Aorta (tissue), 5 donors: ENCODE results near the gene TRIM67. TPM values are rescaled to one million over a fixed set of nuclear protein-coding genes. Genes with fewer than 3 reads are reported as not detected.

Experiments used
- ATAC-seq: fragments of 200-7000 bp; cut with Tn5 transposase; one replicate; pipeline ENCODE4 v1.9.1; 2022; ENCODE audit warnings: moderate library complexity; ENCODE audit not compliant: low FRiP score
- DNase-seq, 2 donors: peaks; one replicate each; pipeline ENCODE4 v3.0.0-alpha.2; 2020
- H3K27ac ChIP-seq, 2 donors: one replicate each; pipeline ENCODE4 v1.5.1; 2013; ENCODE audit warnings: low read length in 2 of 2, mild to moderate bottlenecking in 2 of 2, moderate library complexity in 2 of 2, control low read depth in 1 of 2, inconsistent platforms in 1 of 2, low read depth in 1 of 2
- H3K27me3 ChIP-seq, 2 donors: one replicate each; pipeline ENCODE4 v1.6.1; 2013; ENCODE audit warnings: control low read depth in 1 of 2, low read length in 1 of 2, mild to moderate bottlenecking in 1 of 2, moderate library complexity in 1 of 2; ENCODE audit not compliant: insufficient read depth in 2 of 2, control insufficient read depth in 1 of 2
- H3K36me3 ChIP-seq, 2 donors: one replicate each; pipeline ENCODE4 v1.6.1; 2013; ENCODE audit warnings: control low read depth in 1 of 2, low read length in 1 of 2, mild to moderate bottlenecking in 1 of 2; ENCODE audit not compliant: insufficient read depth in 2 of 2, control insufficient read depth in 1 of 2
- H3K4me1 ChIP-seq, 2 donors: one replicate each; pipeline ENCODE4 v1.6.1; 2013; ENCODE audit warnings: low read length in 2 of 2, control low read depth in 1 of 2, mild to moderate bottlenecking in 1 of 2, moderate library complexity in 1 of 2; ENCODE audit not compliant: insufficient read depth in 2 of 2, control insufficient read depth in 1 of 2
- H3K4me3 ChIP-seq, 2 donors: one replicate each; pipeline ENCODE4 v1.5.1; 2013; ENCODE audit warnings: low read length in 2 of 2, control low read depth in 1 of 2, mild to moderate bottlenecking in 1 of 2
- H3K9me3 ChIP-seq: one replicate; pipeline ENCODE4 v1.6.1; 2013; ENCODE audit warnings: mild to moderate bottlenecking, low read length; ENCODE audit not compliant: control insufficient read depth
- WGBS, 2 donors: extraction: QIAGEN DNeasy Blood & Tissue Kit; methylation state at CpG; one replicate each; pipeline ENCODE4 v1.1.7; 2013; 5-methylcytosine and 5-hydroxymethylcytosine counted together
- intact Hi-C, 2 donors: fragments of 100-400 bp; cut with DNase I; formaldehyde crosslinking; loops; one replicate each; pipeline versions ENCODE4 v1.14.2 to v1.15.0; 2022
- polyA plus RNA-seq, 2 donors: library from polyadenylated mRNA; stranded (reverse); fragments of 200-250 nt; gene quantifications; one replicate each; pipeline ENCODE4 v1.2.3, GENCODE V29; 2013
- total RNA-seq, 2 donors: library from RNA; stranded (reverse); fragmentation: NEBNext Ultra II Directional; extraction: Animal tissue kit (Norgen Biotek cat#: 25700); gene quantifications; one replicate each; pipeline ENCODE4 v1.2.1, GENCODE V29; 2021
- donor health status: healthy with polysubstance abuse.
- donor health status: Bipolar disorder and iron deficiency.
- donor health status: DM: no; HTN: no; CAD: no.
- donor health status: DM: no; HTN: no; CAD: no.
- donor health status: DM: yes; HTN: yes; CAD: no.

TRIM67 gene
- total and polyA plus RNA-seq, 4 donors, result under 0.01 TPM; not detected in 3

GRCh38 chr1:231236208-231236591 is 74.3 kb downstream of the TRIM67 start:
- H3K27me3 ChIP-seq, result no peaks in the 10 kb centered on the region
- intact Hi-C loops, result no loop called here
- ATAC-seq, result no peak
- DNase-seq, result no peak
- H3K4me1 ChIP-seq, result peaks cover 0 to 3% of the 10 kb centered on the region in 2 donors
- H3K9me3 ChIP-seq, result no peaks in the 10 kb centered on the region
- peaks cover 3 to 4% of the 10 kb centered on the region in 2 donors for H3K36me3 ChIP-seq
- 80 to 86% methylated on average over 4 of the region's 4 CpGs for WGBS, 2 donors
- no peak overlapping the region for H3K4me3 ChIP-seq
- H3K27ac ChIP-seq, result no peak overlapping the region

- Histone ChIP-seq H3K36me3 (peaks cover 3 to 4% of the 10 kb centered on the region in 2 donors), H3K4me3 (no peak overlapping the region), H3K27ac (no peak overlapping the region), H3K27me3 (no peaks in the 10 kb centered on the region), H3K9me3 (no peaks in the 10 kb centered on the region), H3K4me1 (peaks cover 0 to 3% of the 10 kb centered on the region in 2 donors)
- no peak for ATAC-seq
- intact Hi-C loops, result no loop called here
- no peak for DNase-seq
- 96% methylated on average over 9 of the region's 9 CpGs for WGBS, 2 donors
Measured at GRCh38 chr1:231236938-231237337, 75.1 kb downstream of the TRIM67 start.

GRCh38 chr1:231238298-231238697 is 76.4 kb downstream of the TRIM67 start:
- no peak overlapping the region for H3K4me3 ChIP-seq
- intact Hi-C loops, result no loop called here
- H3K27ac ChIP-seq, result no peak overlapping the region
- WGBS, 2 donors, result 89% methylated on average over 1 of the region's 1 CpG
- peaks cover 2 to 10% of the 10 kb centered on the region in 2 donors for H3K4me1 ChIP-seq
- no peaks in the 10 kb centered on the region for H3K9me3 ChIP-seq
- DNase-seq (no peak), ATAC-seq (no peak)
- no peaks in the 10 kb centered on the region for H3K27me3 ChIP-seq
- H3K36me3 ChIP-seq, result peaks cover 3 to 4% of the 10 kb centered on the region in 2 donors

- DNase-seq, result no peak
- no peak for ATAC-seq
- H3K27me3 ChIP-seq, result no peaks in the 10 kb centered on the region
- H3K9me3 ChIP-seq, result no peaks in the 10 kb centered on the region
- H3K36me3 ChIP-seq, result peaks cover 3 to 4% of the 10 kb centered on the region in 2 donors
- H3K27ac ChIP-seq, result peak overlapping the region in 1 of 2 donors; percentile 49
- peak overlapping the region; percentile 69 to 98 for H3K4me3 ChIP-seq
- intact Hi-C loops, result loop anchor here in 1 of 2 donors (5.0 kb wide), 1 partner anchor 287 kb away; the partner anchor contains the start of gene TSNAX
- WGBS, 2 donors, result 0 to 1% methylated on average over 13 of the region's 13 CpGs
- peaks cover 2 to 10% of the 10 kb centered on the region in 2 donors for H3K4me1 ChIP-seq
Measured at GRCh38 chr1:231240531-231240882, 78.6 kb downstream of the TRIM67 start.

- ATAC-seq (peak; percentile 99), DNase-seq (peak; percentile 91 to 97)
- no peaks in the 10 kb centered on the region for H3K27me3 ChIP-seq
- H3K4me1 ChIP-seq, result peaks cover 2 to 10% of the 10 kb centered on the region in 2 donors
- WGBS, 2 donors, result 0% methylated on average over 50 to 51 of the region's 51 CpGs
- intact Hi-C loops, result loop anchor here in 1 of 2 donors (1.0 to 5.0 kb wide), 2 partner anchors 97 to 286 kb away; partner anchors contain the start of genes SPRTN and TSNAX
- H3K36me3 ChIP-seq, result peaks cover 3 to 4% of the 10 kb centered on the region in 2 donors
- H3K4me3 ChIP-seq, result peak within 1 kb of the TSS; percentile 75 to 98
- H3K27ac ChIP-seq, result peak within 1 kb of the TSS in 1 of 2 donors; percentile 49
- H3K9me3 ChIP-seq, result no peaks in the 10 kb centered on the region
Measured at GRCh38 chr1:231240883-231241735, 79.3 kb downstream of the TRIM67 start, which contains the start of gene GNPAT. Gene GNPAT, plus strand, starts transcription at chr1:231241212. Its CDS starts 167 bp downstream, at chr1:231241379.

- Histone ChIP-seq H3K27ac (peak overlapping the region in 1 of 2 donors; percentile 49), H3K4me1 (peaks cover 2 to 10% of the 10 kb centered on the region in 2 donors), H3K27me3 (no peaks in the 10 kb centered on the region), H3K9me3 (no peaks in the 10 kb centered on the region), H3K36me3 (peaks cover 3 to 4% of the 10 kb centered on the region in 2 donors), H3K4me3 (peak overlapping the region; percentile 75 to 98)
- intact Hi-C loops, result loop anchor here in 1 of 2 donors (1.0 to 5.0 kb wide), 2 partner anchors 97 to 286 kb away; partner anchors contain the start of genes SPRTN and TSNAX
- ATAC-seq (peak; percentile 60), DNase-seq (no peak)
- 1% methylated on average over 10 of the region's 10 CpGs for WGBS, 2 donors
Measured at GRCh38 chr1:231241750-231242149, 79.9 kb downstream of the TRIM67 start.

- WGBS, 2 donors, result 44 to 51% methylated on average over 5 of the region's 5 CpGs
- peaks cover 2 to 10% of the 10 kb centered on the region in 2 donors for H3K4me1 ChIP-seq
- peaks cover 3 to 4% of the 10 kb centered on the region in 2 donors for H3K36me3 ChIP-seq
- peak overlapping the region in 1 of 2 donors; percentile 24 for H3K4me3 ChIP-seq
- no peaks in the 10 kb centered on the region for H3K27me3 ChIP-seq
- DNase-seq, result no peak
- intact Hi-C loops, result loop anchor here in 1 of 2 donors (5.0 kb wide), 1 partner anchor 285 kb away; the partner anchor contains the start of gene TSNAX
- H3K27ac ChIP-seq, result no peak overlapping the region
- H3K9me3 ChIP-seq, result no peaks in the 10 kb centered on the region
- ATAC-seq, result no peak
Measured at GRCh38 chr1:231242516-231243198, 80.8 kb downstream of the TRIM67 start.

GRCh38 chr1:231248778-231249177 is 86.9 kb downstream of the TRIM67 start:
- DNase-seq (no peak), ATAC-seq (no peak)
- intact Hi-C loops, result no loop called here
- H3K4me1 ChIP-seq, result peaks cover 0 to 2% of the 10 kb centered on the region in 2 donors
- H3K36me3 ChIP-seq, result no peaks in the 10 kb centered on the region
- H3K27me3 ChIP-seq, result no peaks in the 10 kb centered on the region
- no peaks in the 10 kb centered on the region for H3K9me3 ChIP-seq
- H3K4me3 ChIP-seq, result no peak overlapping the region
- H3K27ac ChIP-seq, result no peak overlapping the region
- WGBS, 2 donors, result 97 to 99% methylated on average over 1 of the region's 1 CpG
